DMS153 treated with DMSO at 0.1 percent for 48 hours (cell line): Measurements from ENCODE around the gene KRT7.

Experiments used
- DNase-seq: peaks from one replicate; lab custom pipeline; 2025; ENCODE audit not compliant: unreplicated experiment; lab: John Stamatoyannopoulos, UW

The KRT7 gene

GRCh38 chr12:52296572-52297215, 63.7 kb downstream of the KRT7 start:
- no peak for DNase-seq
